Natural killer cell treated with Interleukin-12 subunit alpha and Interleukin-12 subunit beta and Interleukin-15 and Interleukin-18, amount 100 ng/mL, for 72 hours (primary cell): ENCODE results near the gene SPRR2E. TPM values are rescaled to one million over a fixed set of nuclear protein-coding genes. Genes with fewer than 3 reads are reported as not detected.
"Not testable (repeated sequence)": the region's sequence is repeated elsewhere in the genome, so short reads cannot be mapped to it uniquely, and the experiment has no call there.

Source experiments
- ATAC-seq, 2 donors: fragments of 150-1000 bp; cut with Tn5 transposase in 1 of 2; sonication (Bioruptor Pico), chemical (Tn5 transposase) in 1 of 2; 2 replicates each; pipeline ENCODE4 v1.10.0; 2021
- DNase-seq: peaks from one replicate; pipeline ENCODE4 v3.0.0; 2022; ENCODE audit warnings: low spot score
- H3K27ac Mint-ChIP-seq, 2 donors: 1 replicate in 1 of 2; 2 replicates in 1 of 2; pipeline ENCODE4 v1.8.0; 2022; ENCODE audit warnings: mixed read lengths in 2 of 2, mild to moderate bottlenecking in 1 of 2, moderate library complexity in 1 of 2
- H3K27me3 Mint-ChIP-seq, 2 donors: 1 replicate in 1 of 2; 2 replicates in 1 of 2; pipeline ENCODE4 v1.8.0; 2022; ENCODE audit warnings: mixed read lengths in 2 of 2
- H3K36me3 Mint-ChIP-seq: one replicate; pipeline ENCODE4 v1.8.0; 2022; ENCODE audit warnings: mixed read lengths
- H3K4me1 Mint-ChIP-seq, 2 donors: 1 replicate in 1 of 2; 2 replicates in 1 of 2; pipeline ENCODE4 v1.8.0; 2022; ENCODE audit warnings: low read depth in 2 of 2, mixed read lengths in 2 of 2, mild to moderate bottlenecking in 1 of 2
- H3K4me3 Mint-ChIP-seq: one replicate; pipeline ENCODE4 v1.8.0; 2022; ENCODE audit warnings: mixed read lengths
- H3K9me3 Mint-ChIP-seq: 2 replicates; pipeline ENCODE4 v1.8.0; 2022; ENCODE audit warnings: mixed read lengths
- total RNA-seq, 2 donors: library from RNA; stranded (reverse); gene quantifications; one replicate each; pipeline ENCODE4 v1.2.3, GENCODE V29; 2022

Gene SPRR2E
- not detected for total RNA-seq

GRCh38 chr1:153094426-153094825 lies at the start of gene SPRR2E:
Gene SPRR2E, minus strand, starts transcription at chr1:153094526. Its CDS starts 775 bp downstream, at chr1:153093751.
- no peaks in the 10 kb centered on the region for H3K9me3 Mint-ChIP-seq
- no peak within 1 kb of the TSS for H3K4me3 Mint-ChIP-seq
- no peaks in the 10 kb centered on the region for H3K36me3 Mint-ChIP-seq
- H3K27me3 Mint-ChIP-seq = peaks cover 21 to 35% of the 10 kb centered on the region in 2 donors
- DNase-seq = no peak
- H3K4me1 Mint-ChIP-seq = no peaks in the 10 kb centered on the region
- H3K27ac Mint-ChIP-seq = no peak within 1 kb of the TSS
- ATAC-seq = no peak

DNA sequence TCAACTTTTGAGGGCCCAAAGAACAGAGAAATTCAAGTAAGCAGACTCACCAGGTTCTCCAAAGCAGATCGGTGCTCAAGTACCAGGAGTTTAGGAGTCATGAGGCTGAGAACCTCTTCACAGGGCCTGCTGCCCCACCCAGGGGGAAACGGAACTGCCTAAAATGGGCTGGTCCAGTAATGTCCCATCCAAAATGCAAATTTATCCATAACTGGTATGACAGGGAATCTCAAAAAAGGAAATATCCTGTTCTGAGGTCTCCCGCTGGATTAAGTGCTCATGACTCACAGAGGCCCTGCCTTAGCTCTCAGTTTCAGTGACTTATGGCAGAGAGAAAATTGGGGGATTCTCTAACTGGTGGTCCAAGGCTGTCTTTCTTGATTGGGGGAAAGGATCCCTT lies 47.1 kb upstream of the SPRR2E start:
- no peak overlapping the region for H3K4me3 Mint-ChIP-seq
- no peak for DNase-seq
- H3K9me3 Mint-ChIP-seq = no peaks in the 10 kb centered on the region
- H3K4me1 Mint-ChIP-seq = no peaks in the 10 kb centered on the region
- no peak for ATAC-seq
- no peaks in the 10 kb centered on the region for H3K36me3 Mint-ChIP-seq
- H3K27me3 Mint-ChIP-seq = peaks cover 33 to 54% of the 10 kb centered on the region in 2 donors
- no peak overlapping the region for H3K27ac Mint-ChIP-seq

DNA sequence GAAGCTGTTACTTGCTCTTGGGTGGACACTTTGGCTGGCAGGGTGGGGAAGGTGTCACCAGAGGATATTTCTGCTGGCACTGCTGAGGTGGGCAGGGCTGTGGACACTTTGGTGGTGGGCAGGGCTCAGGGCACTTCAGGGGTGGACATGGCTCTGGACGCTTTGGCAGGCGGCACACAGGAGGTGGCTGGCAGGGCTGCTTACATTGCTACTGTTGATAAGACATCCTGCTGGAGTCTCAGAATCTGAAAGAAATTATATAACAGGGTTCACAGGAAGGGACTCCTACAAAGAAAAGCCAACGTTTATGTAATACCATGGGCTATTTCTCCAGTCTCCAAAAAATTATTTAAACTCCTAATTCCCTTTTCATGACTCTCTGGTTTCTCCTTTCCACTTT lies 46.2 kb upstream of the SPRR2E start:
- H3K27me3 Mint-ChIP-seq = peaks cover 32 to 54% of the 10 kb centered on the region in 2 donors
- H3K9me3 Mint-ChIP-seq = no peaks in the 10 kb centered on the region
- no peaks in the 10 kb centered on the region for H3K4me1 Mint-ChIP-seq
- DNase-seq = no peak
- H3K27ac Mint-ChIP-seq = no peak overlapping the region
- no peak for ATAC-seq
- H3K36me3 Mint-ChIP-seq = no peaks in the 10 kb centered on the region
- no peak overlapping the region for H3K4me3 Mint-ChIP-seq

- H3K27ac Mint-ChIP-seq = no peak overlapping the region
- ATAC-seq (peak in 1 of 2 donors; percentile 32), DNase-seq (no peak)
- no peaks in the 10 kb centered on the region for H3K36me3 Mint-ChIP-seq
- no peak overlapping the region for H3K4me3 Mint-ChIP-seq
- no peaks in the 10 kb centered on the region for H3K4me1 Mint-ChIP-seq
- H3K9me3 Mint-ChIP-seq = no peaks in the 10 kb centered on the region
- H3K27me3 Mint-ChIP-seq = peaks cover 30 to 61% of the 10 kb centered on the region in 2 donors
Measured at GRCh38 chr1:153133743-153134142, 39.4 kb upstream of the SPRR2E start.

- Mint-ChIP-seq H3K36me3 (no peaks in the 10 kb centered on the region), H3K27ac (no peak overlapping the region), H3K9me3 (no peaks in the 10 kb centered on the region), H3K4me3 (no peak overlapping the region), H3K27me3 (peaks cover 31 to 58% of the 10 kb centered on the region in 2 donors), H3K4me1 (no peaks in the 10 kb centered on the region)
- ATAC-seq (peak in 1 of 2 donors; percentile 57), DNase-seq (no peak)
Measured at GRCh38 chr1:153133267-153133666, 38.9 kb upstream of the SPRR2E start.

GRCh38 chr1:153128688-153129087 lies 34.4 kb upstream of the SPRR2E start:
- not testable (repeated sequence) for H3K4me1 Mint-ChIP-seq, H3K9me3 Mint-ChIP-seq, DNase-seq, H3K27ac Mint-ChIP-seq, H3K4me3 Mint-ChIP-seq, ATAC-seq, H3K36me3 Mint-ChIP-seq
- H3K27me3 Mint-ChIP-seq = peaks cover 23 to 38% of the 10 kb centered on the region in 2 donors

DNA sequence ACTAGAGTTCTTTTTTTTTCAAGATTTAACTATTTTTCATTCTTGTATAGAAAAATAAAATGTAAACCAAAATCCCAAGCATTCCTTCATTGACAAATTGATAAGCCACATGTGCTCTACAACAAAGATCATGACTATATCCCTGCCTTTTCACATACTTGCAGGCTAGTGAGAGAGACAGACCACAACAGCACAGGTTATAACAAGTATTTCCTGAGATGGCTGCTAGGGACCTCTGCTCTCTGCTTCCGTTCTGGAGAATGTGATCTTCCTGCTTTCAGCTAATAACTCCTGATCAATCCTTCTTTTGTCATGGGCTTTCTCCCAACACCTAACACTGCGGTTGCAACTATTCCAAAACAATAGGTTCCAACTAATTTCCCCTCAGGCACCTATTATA lies 33.0 kb upstream of the SPRR2E start:
- ATAC-seq (no peak), DNase-seq (no peak)
- Mint-ChIP-seq H3K36me3 (no peaks in the 10 kb centered on the region), H3K9me3 (peaks cover 6% of the 10 kb centered on the region), H3K27me3 (peaks cover 26 to 38% of the 10 kb centered on the region in 2 donors), H3K27ac (no peak overlapping the region), H3K4me3 (no peak overlapping the region), H3K4me1 (no peaks in the 10 kb centered on the region)

- ATAC-seq (no peak), DNase-seq (no peak)
- H3K4me1 Mint-ChIP-seq = no peaks in the 10 kb centered on the region
- no peak overlapping the region for H3K27ac Mint-ChIP-seq
- no peak overlapping the region for H3K4me3 Mint-ChIP-seq
- peaks cover 6% of the 10 kb centered on the region for H3K9me3 Mint-ChIP-seq
- no peaks in the 10 kb centered on the region for H3K36me3 Mint-ChIP-seq
- peaks cover 24 to 33% of the 10 kb centered on the region in 2 donors for H3K27me3 Mint-ChIP-seq
Measured at GRCh38 chr1:153125536-153125935, 31.2 kb upstream of the SPRR2E start.

DNA sequence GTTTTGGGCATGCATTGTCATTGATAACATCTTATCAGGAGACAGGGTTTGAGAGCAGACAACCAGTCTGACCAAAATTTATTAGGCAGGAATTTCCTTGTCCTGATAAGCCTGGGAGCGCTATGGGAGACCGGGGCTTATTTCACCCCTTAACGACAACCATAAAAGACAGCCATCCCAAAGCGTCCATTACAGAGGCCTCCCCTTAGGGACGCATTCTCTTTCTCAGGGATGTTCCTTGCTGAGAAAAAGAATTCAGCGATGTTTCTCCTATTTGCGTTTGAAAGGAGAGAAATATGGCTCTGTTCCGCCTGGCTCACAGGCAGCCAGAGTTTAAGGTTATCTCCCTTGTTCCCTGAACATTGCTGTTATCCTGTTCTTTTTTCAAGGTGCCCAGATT lies 29.5 kb upstream of the SPRR2E start:
- H3K4me3 Mint-ChIP-seq, H3K36me3 Mint-ChIP-seq, H3K4me1 Mint-ChIP-seq, H3K9me3 Mint-ChIP-seq, DNase-seq, H3K27ac Mint-ChIP-seq, ATAC-seq: not testable (repeated sequence)
- H3K27me3 Mint-ChIP-seq = peaks cover 21 to 36% of the 10 kb centered on the region in 2 donors

DNA sequence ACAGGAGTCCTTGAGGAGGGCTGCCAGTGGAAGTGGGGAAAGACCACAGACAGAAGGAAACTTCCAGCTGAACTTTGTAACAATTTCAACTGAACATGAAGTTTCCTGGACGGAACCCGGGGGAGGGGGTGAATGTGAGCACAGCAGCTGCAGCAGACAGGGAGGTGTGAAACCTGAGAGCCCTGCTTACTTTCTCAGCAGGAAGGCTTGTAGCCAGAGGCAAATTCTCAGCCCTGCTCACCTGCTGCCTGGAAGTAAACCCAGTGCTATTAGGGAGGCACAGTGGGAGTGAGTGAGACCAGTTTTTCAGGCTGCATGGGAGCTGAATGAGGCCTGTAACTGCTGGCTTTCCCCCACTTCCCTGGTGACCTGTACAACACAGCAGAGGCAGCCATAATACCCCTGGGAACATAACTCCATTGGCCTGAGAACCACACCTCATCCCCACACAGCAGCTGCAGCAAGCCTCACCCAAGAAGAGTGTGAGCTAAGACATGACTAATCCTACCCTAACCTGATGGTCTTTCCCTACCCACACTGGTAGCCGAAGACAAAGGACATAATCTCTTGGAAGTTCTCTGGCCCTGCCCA lies 28.6 kb upstream of the SPRR2E start:
- DNase-seq (no peak), ATAC-seq (no peak)
- H3K4me1 Mint-ChIP-seq = no peaks in the 10 kb centered on the region
- peaks cover 6% of the 10 kb centered on the region for H3K9me3 Mint-ChIP-seq
- no peak overlapping the region for H3K4me3 Mint-ChIP-seq
- H3K27me3 Mint-ChIP-seq = peaks cover 23 to 38% of the 10 kb centered on the region in 2 donors
- H3K36me3 Mint-ChIP-seq = no peaks in the 10 kb centered on the region
- no peak overlapping the region for H3K27ac Mint-ChIP-seq

DNA sequence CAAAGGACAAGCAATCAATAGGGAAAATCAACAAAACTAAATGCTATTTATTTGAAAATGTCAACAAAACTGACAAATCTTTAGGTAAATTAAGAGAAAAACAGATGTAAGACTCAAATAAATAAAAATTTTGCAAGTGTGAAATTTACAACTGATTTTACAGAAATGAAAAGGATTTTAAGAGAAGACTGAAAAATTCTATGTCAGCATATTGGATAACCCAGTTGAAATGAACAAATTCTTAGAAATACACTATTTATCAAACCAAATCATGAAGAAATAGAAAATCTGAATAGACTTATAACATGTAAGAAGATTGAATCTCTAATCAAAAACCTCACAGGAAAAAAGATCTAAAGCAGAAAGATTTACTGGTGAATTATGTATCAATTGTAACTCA lies 26.6 kb upstream of the SPRR2E start:
- no peaks in the 10 kb centered on the region for H3K4me1 Mint-ChIP-seq
- ATAC-seq = no peak
- H3K27me3 Mint-ChIP-seq = peaks cover 29 to 38% of the 10 kb centered on the region in 2 donors

DNA sequence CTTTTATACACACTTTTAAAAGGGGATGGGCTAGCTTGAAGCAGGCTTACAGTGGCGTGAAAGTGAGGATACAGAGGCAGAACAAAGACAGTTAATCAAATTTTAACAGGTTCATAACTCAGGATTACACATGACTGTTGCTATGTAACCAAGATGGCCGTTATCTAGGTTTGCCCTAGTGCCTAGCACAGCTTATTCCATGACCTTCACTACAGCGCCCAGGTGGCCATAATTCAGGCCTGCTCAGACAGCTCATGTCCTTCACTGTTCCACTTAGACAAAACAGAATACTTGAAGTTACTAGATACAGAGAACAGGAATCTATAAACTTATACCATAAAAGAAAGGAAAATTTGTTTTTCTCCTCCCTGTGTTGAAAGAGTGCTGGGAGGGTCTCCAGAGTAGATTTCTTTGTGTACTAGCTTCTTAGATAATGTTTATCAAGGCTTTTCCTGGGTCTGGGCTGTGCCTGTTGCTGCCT lies 25.2 kb upstream of the SPRR2E start:
- H3K27me3 Mint-ChIP-seq = peaks cover 31 to 41% of the 10 kb centered on the region in 2 donors
- ATAC-seq (no peak), DNase-seq (no peak)
- H3K4me3 Mint-ChIP-seq = no peak overlapping the region
- H3K9me3 Mint-ChIP-seq = no peaks in the 10 kb centered on the region
- H3K27ac Mint-ChIP-seq = no peak overlapping the region
- no peaks in the 10 kb centered on the region for H3K4me1 Mint-ChIP-seq
- H3K36me3 Mint-ChIP-seq = no peaks in the 10 kb centered on the region

More for the DNA sequence above, 26.6 kb upstream of the SPRR2E start:
- no peaks in the 10 kb centered on the region for H3K36me3 Mint-ChIP-seq
- peaks cover 6% of the 10 kb centered on the region for H3K9me3 Mint-ChIP-seq
- no peak overlapping the region for H3K4me3 Mint-ChIP-seq
- no peak overlapping the region for H3K27ac Mint-ChIP-seq
- no peak for DNase-seq

DNA sequence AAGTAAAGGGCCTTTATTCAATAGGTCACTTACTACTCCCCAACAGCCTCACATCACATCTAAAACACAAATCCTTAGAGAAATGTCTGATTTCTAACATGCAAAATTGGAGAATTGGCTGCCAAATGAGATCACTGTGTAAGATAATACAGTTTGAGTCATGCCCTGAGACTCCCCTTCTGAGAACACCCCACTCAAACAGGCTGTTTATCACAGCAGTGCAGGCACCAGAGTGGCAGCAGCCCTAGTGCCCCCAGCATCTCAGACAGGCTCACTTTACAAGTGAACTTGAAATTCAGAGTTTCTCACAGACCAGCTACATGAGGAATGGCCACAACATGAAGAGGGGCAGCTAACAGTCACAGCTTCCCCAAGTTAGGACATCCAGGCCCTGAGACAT lies 20.9 kb upstream of the SPRR2E start:
- ATAC-seq, H3K4me1 Mint-ChIP-seq, H3K9me3 Mint-ChIP-seq, H3K27ac Mint-ChIP-seq, DNase-seq, H3K36me3 Mint-ChIP-seq, H3K4me3 Mint-ChIP-seq: not testable (repeated sequence)
- peaks cover 32 to 45% of the 10 kb centered on the region in 2 donors for H3K27me3 Mint-ChIP-seq

DNA sequence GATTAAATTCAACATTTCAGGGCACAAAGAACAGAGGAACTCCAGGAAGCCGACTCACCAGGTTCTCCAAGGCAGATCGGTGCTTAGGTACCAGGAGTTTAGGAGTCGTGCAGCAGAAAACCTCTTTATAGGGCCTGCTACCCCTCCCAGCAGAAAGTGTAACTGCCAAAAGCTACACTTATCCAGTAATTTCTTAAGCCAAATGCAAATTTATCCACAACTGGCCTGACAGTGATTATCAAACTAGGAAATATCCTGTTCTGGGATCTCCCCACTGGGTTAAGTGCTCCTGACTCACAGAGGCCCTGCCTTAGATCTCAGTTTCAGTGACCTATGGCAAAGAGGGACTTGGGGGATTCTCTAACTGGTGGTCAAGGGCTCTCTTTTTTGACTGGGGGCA lies 19.1 kb upstream of the SPRR2E start, which contains the start of gene SPRR2F:
TSS of gene SPRR2F (minus strand) at position 101 of the 400 bp plus-strand sequence. CDS start 783 bp downstream, outside the sequence.
- no peaks in the 10 kb centered on the region for H3K36me3 Mint-ChIP-seq
- H3K27me3 Mint-ChIP-seq = peaks cover 29 to 33% of the 10 kb centered on the region in 2 donors
- ATAC-seq (no peak), DNase-seq (no peak)
- no peak within 1 kb of the TSS for H3K27ac Mint-ChIP-seq
- H3K4me3 Mint-ChIP-seq = no peak within 1 kb of the TSS
- H3K4me1 Mint-ChIP-seq = no peaks in the 10 kb centered on the region
- H3K9me3 Mint-ChIP-seq = no peaks in the 10 kb centered on the region

DNA sequence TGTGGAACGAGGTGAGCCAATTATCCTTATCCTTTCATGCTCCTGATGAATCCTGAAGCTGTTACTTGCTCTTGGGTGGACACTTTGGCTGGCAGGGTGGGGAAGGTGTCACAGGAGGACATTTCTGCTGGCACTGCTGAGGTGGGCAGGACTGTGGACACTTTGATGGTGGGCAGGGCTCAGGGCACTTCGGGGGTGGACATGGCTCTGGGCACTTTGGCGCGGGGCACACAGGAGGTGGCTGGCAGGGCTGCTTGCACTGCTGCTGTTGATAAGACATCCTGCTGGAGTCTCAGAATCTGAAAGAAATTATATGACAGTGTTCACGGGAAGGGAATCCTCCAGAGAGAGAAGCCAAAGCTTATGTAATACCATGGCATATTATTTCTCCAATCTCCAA lies 18.1 kb upstream of the SPRR2E start:
- not testable (repeated sequence) for H3K27ac Mint-ChIP-seq, H3K4me1 Mint-ChIP-seq, H3K9me3 Mint-ChIP-seq, H3K36me3 Mint-ChIP-seq, ATAC-seq, H3K4me3 Mint-ChIP-seq, DNase-seq
- H3K27me3 Mint-ChIP-seq = peaks cover 23 to 43% of the 10 kb centered on the region in 2 donors
